Measurements from ENCODE around the gene GPATCH8.
A peak's percentile ranks its signal among the peaks of the same experiment; 100 is the strongest.

GPATCH8 gene

DNA sequence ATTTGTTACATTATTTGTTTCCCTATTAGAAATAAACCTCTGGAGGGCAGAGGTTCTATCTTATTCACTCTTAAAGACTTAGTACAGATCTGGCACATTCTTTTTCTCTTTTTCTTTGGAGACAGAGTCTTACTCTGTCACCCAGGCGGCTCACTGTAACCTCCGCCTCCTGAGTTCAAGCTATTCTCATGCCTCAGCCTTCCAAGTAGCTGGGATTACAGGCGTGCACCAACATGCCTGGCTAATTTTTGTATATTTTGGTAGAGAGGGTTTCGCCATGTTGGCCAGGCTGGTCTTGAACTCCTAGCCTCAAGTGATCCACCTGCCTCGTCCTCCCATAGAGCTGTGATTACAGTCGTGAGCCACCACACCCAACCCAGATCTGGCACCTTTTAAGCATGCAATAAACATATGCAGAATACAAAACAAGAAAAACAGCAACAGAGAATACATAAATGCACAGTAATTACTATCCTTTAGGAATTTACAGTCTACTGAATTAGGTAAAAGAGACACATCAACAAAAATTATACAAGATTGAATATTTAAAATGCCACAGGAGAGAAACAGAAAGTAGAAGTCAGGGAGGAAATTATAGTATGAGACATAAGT is 52.1 kb downstream of the GPATCH8 start:
- no peak for DNase-seq (ENCODE audit: low read depth in 2 of 2)

- no peak for DNase-seq (ENCODE audit: low read depth in 2 of 2)
These were observed 54.8 kb downstream of the GPATCH8 start for GRCh38 chr17:44448412-44448811.

DNA sequence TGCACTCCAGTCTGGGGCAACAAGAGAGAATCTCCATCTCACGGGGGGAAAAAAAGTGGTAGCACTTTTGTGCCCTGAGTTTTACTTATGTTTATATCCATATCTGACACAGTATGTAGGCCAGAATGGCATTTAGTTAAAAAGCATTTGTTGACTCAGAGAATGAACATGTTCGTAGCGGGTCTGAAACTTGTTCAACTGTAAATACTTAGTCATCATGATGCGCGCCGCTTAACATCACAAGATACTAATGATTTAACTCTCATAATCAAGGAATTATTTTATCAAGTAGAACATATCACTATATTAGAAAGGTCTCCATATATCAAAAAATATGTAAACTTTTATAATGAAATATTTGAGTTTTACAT is 58.5 kb downstream of the GPATCH8 start:
- peak; percentile 4 to 6 for DNase-seq (ENCODE audit: low read depth in 2 of 2)

GRCh38 chr17:44442806-44443205 is 60.4 kb downstream of the GPATCH8 start:
- no peak for DNase-seq (ENCODE audit: low read depth in 2 of 2)

- DNase-seq (ENCODE audit: low read depth in 2 of 2) = no peak
These were observed 64.0 kb downstream of the GPATCH8 start for GRCh38 chr17:44439168-44439567.

DNA sequence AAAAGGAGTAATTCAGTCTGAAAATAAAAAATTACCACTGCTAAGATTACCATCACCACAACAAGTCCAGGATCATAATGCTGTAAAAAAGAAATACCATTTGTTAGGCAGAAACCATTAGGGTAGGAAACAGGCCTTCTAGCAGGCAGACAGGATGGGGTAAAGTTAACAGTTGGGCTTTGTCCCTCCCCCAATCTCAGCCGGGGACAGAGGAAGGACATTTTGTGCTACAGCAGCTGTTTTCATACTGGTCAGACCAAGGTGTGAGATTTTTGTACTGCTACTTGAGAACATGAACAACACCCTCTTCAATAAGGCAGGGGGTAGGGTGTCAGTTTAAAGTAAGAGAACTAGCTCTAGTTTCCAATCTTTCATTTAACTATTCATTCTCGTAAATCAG is 64.6 kb downstream of the GPATCH8 start:
- DNase-seq (ENCODE audit: low read depth in 2 of 2) = no peak

- DNase-seq (ENCODE audit: low read depth in 2 of 2) = no peak
These were observed 66.9 kb downstream of the GPATCH8 start for GRCh38 chr17:44436336-44436735.

- DNase-seq (ENCODE audit: low read depth in 2 of 2) = no peak
These were observed 70.7 kb downstream of the GPATCH8 start for GRCh38 chr17:44432254-44433157.

DNA sequence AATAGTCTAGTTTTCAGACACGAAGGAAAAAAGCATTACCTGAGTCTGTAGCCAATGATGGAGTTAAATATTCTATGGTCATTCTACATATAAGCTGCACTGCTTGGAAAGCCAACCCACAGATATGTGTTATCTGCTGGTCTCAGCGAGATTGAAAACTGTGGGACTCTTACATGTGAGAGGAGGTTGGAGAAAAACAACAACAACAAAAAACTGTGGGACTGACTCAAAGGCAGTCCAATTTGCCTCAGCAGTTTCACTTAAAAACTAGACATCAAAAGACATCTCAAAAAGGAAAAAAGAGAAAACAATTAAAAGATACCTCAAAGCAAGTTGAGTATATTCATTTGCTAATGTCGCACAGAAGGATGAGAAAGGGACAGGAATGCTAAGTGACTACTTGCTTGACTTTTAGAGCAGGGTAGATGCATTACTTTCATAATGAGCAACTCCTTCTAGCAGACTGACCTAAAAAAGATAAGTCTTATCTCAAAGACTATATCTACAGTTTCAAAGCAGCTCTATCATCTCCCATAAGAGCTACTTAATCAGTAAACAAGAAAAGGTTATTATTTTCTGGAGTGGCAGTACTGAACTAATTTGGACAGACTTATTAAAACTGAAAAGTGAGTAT is 78.3 kb downstream of the GPATCH8 start:
- DNase-seq (ENCODE audit: low read depth in 2 of 2) = no peak

DNA sequence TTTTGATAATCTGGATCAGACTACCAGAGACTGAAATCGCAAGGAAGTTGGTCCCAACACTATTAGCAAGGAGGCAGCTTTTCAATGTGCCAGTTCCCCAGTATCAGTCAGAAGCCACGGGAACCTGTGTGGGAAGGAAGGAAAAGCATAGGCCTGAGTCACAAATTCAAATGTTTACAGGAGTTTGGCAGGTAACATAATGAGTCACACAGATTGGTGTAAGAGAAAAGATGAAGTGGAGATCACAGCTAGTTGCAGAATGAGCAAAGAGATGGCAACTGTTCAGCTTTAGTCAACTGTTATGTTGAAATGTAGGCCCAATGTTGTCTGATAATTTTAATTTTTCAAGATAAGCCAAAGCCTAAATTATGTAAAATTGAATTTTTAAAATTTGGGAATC is 85.7 kb downstream of the GPATCH8 start:
- DNase-seq (ENCODE audit: low read depth in 2 of 2) = peak; percentile 6 to 16

DNA sequence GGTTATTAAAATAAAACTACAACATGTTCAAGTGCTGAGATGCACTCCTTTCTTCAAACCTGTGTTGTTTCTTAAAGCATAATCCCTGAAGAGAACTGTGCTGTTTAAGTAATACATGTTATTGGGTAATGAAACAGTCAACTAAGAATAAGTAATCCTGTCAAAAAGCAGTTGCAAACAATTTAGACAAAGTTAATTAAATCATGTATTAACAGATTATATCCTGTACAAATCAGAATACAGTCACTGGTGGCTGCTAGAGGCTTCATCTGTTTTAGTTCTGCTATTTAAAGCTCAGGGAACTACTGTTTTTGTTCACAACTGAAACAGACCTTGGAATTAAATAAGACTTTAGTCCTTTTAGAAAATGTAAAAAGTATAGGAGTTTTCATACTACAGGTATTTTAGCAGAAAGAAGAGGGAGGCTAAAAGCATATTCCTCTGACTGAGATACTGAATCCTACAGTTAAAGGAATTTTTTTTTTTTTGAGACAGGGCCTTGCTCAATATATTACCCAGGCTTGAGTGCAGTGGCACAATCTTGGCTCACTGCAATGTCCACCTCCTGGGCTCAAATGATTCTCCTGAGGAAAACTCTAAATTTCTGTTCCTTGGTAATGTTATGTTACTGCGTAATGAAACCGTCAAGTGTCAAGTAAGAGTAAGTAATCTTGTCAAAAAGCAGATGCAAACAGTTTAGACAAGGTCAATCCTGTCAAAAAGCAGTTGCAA is 86.5 kb downstream of the GPATCH8 start:
- DNase-seq (ENCODE audit: low read depth in 2 of 2) = no peak

GRCh38 chr17:44414394-44415155 is 88.6 kb downstream of the GPATCH8 start:
- no peak for DNase-seq (ENCODE audit: low read depth in 2 of 2)

GRCh38 chr17:44409309-44410028 is 93.7 kb downstream of the GPATCH8 start:
- no peak for DNase-seq (ENCODE audit: low read depth in 2 of 2)

- DNase-seq (ENCODE audit: low read depth in 2 of 2) = no peak
These were observed 94.4 kb downstream of the GPATCH8 start for GRCh38 chr17:44408786-44409185.

DNA sequence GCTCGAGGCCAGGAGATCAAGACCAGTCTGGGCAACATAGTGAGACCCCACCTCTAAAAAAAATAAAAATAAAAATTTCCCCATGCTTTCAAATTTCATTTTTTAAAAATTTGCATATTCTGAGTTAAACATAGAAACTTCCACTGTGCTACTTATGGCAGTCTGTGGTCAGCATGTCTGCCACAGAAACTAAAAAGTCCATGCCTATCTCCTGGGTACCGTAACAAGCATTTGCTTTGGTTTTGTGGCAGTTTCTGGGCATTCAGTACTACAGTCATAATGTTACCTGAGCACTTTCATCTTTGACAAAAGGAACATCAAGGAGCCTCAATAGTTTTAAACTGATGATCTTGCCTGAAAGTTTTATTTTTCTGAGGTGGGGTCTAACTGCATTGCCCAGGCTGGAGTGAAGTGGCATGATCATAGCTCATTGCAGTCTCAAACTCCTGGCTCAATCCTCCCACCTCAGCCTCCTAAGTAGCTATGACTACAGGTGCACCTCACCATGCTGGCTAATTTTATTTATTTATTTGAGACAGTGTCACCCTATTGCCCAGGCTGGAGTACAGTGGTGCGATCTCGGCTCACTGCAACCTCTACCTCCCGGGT is 100.5 kb downstream of the GPATCH8 start:
- no peak for DNase-seq (ENCODE audit: low read depth in 2 of 2)

- no peak for DNase-seq (ENCODE audit: low read depth in 2 of 2)
These were observed 102.9 kb downstream of the GPATCH8 start for GRCh38 chr17:44400226-44400847.

- no peak for DNase-seq (ENCODE audit: low read depth in 2 of 2)
These were observed 104.2 kb downstream of the GPATCH8 start for GRCh38 chr17:44398692-44399691.

Measured in fibroblast of skin of left quadriceps (primary cell).